ENCODE results near the gene LIN9. TPM values are rescaled to one million over a fixed set of nuclear protein-coding genes. Genes with fewer than 3 reads are reported as not detected.

LIN9 gene
- total and polyA plus RNA-seq, 2 donors (not counting 3 experiments of a cell fraction or from before 2014, with no cell fraction given): 2.5 to 7.6 TPM

GRCh38 chr1:226329237-226329636 is 20.3 kb upstream of the LIN9 start:
- no peak overlapping the region for H2AFZ ChIP-seq (ENCODE audit: low read depth, low read length)
- BruUV-seq (replicated peaks): no TSS peak
- CTCF ChIA-PET: interaction anchor here (0.6 to 1.0 kb wide), 2 partner anchors 20 to 204 kb away, joined by 3 read pairs; partner anchors contain the start of gene LIN9
- no peaks in the 10 kb centered on the region for H3K9me3 ChIP-seq (replicated peaks; ENCODE audit: control insufficient read depth, insufficient read depth, low read length)
- dilution Hi-C loops (cut with MboI; ENCODE audit: extremely low pct_ligation_motif_present, low sequenced_read_pairs): no loop called here
- H3K27ac ChIP-seq (ENCODE audit: insufficient read depth, low read depth, low read length): no peak overlapping the region
- no peak for FAIRE-seq
- H3K9ac ChIP-seq (replicated peaks; ENCODE audit: extremely low read depth, insufficient read depth, low read length): no peak overlapping the region
- no peaks in the 10 kb centered on the region for H3K9me1 ChIP-seq (replicated peaks; ENCODE audit: control insufficient read depth, extremely low read depth, insufficient read depth, low read length)
- no peaks in the 10 kb centered on the region for H3K79me2 ChIP-seq (ENCODE audit: control insufficient read depth, insufficient read depth, low read length)
- H3K27me3 ChIP-seq (ENCODE audit: control insufficient read depth in 2 of 2, insufficient read depth in 2 of 2, low read length in 2 of 2): peaks cover 0 to 7% of the 10 kb centered on the region in 2 experiments
- H3K4me1 ChIP-seq (ENCODE audit: control insufficient read depth, extremely low read depth, insufficient read depth, low read length): no peaks in the 10 kb centered on the region
- intact Hi-C loops (cut with micrococcal nuclease): no loop called here
- no peak for DNase-seq (ENCODE audit: low read depth, low spot score)
- POLR2A ChIA-PET: no interaction called here
- H3K4me3 ChIP-seq (replicated peaks in 1 of 3; ENCODE audit: insufficient read depth in 1 of 3, low read depth in 1 of 3, low read length in 3 of 3): no peak overlapping the region
- no peak for TF ChIP-seq POLR2AphosphoS5 (IDR thresholded peaks at IDR 0.05; ENCODE audit: insufficient read depth, low read depth, low read length)
- no peak for TF ChIP-seq POLR2A (IDR thresholded peaks at IDR 0.05; ENCODE audit: low read depth, low read length)
- TF ChIP-seq JUN (IDR thresholded peaks at IDR 0.05; ENCODE audit: borderline replicate concordance, insufficient read depth, insufficient read length, low read depth): no peak
- no peak for TF ChIP-seq MAX (IDR thresholded peaks at IDR 0.05; ENCODE audit: insufficient read depth, insufficient read length)
- TF ChIP-seq EZH2 (IDR thresholded peaks at IDR 0.05; ENCODE audit: borderline replicate concordance, low read depth, low read length, severe bottlenecking): no peak
- TF ChIP-seq FOS (IDR thresholded peaks at IDR 0.05; ENCODE audit: borderline replicate concordance, insufficient read depth, low read length): no peak
- no peak for TF ChIP-seq CTCF (IDR thresholded peaks at IDR 0.05; ENCODE audit: extremely low read depth in 1 of 2, insufficient read depth in 1 of 2, low read depth in 1 of 2, low read length in 2 of 2)
- no peak for TF ChIP-seq MYC (IDR thresholded peaks at IDR 0.05; ENCODE audit: low read depth, low read length)
- no peak for TF ChIP-seq GATA2 (IDR thresholded peaks at IDR 0.05; ENCODE audit: insufficient read depth, insufficient read length, low read depth, low read length)
- no peak overlapping the region for H3K4me2 ChIP-seq (ENCODE audit: insufficient read depth, low read length)
- H4K20me1 ChIP-seq (replicated peaks; ENCODE audit: control insufficient read depth, extremely low read depth, insufficient read depth, low read length): no peaks in the 10 kb centered on the region
- H3K36me3 ChIP-seq (ENCODE audit: control insufficient read depth in 2 of 2, extremely low read depth in 1 of 2, insufficient read depth in 2 of 2, low read length in 2 of 2): no peaks in the 10 kb centered on the region

Measured in endothelial cell of umbilical vein (primary cell).